HG02973 (cell line): ENCODE measurements around the gene KRT79.

Experiments
- ATAC-seq: cut with Tn5 transposase; IDR thresholded peaks from one replicate; pipeline ENCODE4 v1.9.1; 2021; ENCODE audit warnings: moderate library complexity; ENCODE audit not compliant: unreplicated experiment

Gene KRT79

DNA sequence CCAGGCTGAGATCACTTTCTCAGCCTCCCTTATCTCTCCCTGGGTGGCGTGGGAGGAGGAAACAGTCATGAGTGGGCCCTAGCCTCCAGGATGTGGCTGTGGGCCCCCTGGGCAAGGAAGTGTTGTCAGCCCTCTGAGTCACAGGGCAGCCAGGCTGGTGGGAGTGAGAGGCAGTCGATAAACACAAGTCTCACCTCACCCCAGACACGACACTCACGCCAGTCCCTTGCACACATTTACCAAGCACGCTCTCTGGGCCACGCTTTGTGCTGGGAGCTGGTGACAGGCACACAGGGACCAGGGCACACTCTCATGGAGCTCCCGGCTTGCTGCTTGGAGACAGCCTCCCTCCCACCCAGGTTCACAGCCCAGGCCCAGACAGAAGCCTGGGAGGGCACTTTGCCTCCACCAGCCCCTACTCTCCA lies 1.9 kb upstream of the KRT79 start:
- no peak for ATAC-seq

DNA sequence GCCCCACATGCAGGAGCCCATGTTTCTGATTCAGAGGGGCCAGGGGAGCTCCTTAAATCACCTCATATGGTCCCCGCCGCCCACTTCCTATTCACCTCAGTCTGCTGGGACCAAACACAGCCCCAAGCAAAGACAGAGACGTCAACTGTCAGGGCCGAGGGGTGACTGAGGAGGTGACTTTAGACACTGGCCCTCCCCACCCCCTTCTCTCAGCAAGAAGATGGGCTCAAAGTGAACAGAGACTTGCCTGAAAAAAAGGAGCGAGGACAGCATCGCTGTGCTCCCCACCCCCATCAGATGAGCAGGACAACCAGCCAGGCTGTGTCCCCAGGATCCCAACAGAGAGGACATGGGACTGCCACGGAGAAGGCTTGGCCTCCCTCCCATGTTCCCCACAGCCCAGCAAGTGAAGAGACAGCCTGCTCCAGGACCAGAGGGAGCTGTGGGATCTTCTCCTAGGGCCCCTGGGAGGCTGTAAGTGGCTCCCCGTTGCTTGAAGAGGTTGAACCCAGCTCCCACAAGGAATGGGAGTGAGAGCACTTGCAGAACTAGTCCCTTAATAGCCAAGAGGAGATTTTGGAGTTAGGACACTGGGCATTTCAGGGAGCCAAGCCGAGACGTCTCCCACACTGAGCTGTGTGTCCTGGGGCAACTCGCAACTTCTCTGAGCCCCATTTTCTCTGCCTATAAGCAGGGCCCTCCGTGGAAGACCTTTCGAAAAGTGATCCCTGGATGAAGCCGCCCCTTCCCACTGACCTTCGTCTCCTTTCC lies 1.3 kb upstream of the KRT79 start:
- no peak for ATAC-seq

DNA sequence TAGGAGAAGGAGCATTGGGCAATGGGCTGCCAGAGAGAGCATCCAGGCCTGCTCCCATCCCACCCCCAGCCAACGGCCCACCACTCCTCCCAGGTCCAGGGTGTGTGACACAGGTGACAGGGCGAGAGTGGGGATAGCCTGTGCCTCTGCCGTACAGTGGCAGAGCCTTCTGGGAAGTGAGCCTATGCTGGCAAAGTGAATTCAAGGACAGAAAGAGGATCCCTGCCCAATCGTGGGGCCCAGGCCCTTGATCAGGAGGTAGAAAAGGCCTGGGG lies 553 bp upstream of the KRT79 start:
- ATAC-seq = no peak

DNA sequence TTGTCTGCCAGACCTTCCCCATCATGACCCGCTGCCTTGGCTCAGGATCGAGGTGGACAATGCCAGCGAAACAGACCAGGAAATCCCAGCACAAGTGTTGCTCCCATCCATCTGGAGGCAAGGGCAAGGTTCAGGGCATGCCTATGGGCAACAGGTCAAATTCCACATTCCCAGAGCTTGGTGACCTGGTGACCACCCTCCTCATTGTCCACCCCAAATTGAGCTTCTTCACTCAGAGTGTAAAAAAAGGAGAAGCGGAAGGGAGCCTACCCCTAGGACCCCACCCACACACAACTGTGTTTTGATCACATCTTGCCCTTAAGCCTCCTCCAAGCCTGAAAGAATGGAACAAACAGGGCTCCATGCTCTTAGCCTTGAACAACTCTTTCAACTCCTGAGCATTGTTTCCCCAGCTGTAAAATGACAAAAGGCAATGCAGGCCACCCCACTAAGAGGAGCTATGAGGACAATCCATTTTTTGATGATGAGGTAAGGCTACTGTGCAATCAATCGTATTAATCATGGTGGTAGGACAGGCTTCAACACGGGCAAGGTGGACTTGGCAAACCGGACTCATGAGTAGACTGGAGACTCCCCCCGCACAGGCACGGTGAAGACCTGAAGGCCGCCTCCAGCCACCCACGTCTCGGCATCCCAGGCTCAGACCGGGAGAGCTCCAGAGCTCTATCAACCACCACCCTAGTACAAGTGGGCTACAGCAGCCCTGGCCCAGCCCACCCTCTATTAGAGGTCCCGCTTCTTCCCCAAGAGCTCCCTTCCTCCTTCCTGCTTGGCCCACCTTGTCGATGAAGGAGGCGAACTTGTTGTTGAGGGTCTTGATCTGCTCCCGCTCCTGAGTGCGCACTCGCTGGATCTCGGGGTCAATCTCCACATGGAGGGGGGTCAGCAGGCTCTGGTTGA lies 866 bp downstream of the KRT79 start:
- ATAC-seq = no peak

DNA sequence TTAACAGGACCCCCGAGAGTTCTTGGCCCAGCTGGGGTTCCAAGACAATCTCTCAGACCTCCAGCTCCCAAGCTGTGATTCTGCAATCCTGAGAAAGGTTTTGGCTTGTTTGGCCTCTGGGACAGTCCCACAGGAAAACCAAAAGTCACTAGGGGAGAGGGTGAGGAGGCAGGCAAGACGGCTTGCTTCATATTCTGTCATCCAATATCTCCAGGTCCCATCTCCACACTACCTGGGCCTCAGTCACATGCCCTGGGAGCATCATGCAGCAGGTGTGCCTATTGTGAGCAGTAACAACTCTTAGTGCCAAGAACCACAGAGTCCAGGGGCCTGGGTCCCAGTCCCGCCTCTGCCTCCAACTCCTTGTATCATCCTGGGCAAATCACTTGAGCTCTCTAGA lies 1.7 kb downstream of the KRT79 start:
- ATAC-seq = no peak

DNA sequence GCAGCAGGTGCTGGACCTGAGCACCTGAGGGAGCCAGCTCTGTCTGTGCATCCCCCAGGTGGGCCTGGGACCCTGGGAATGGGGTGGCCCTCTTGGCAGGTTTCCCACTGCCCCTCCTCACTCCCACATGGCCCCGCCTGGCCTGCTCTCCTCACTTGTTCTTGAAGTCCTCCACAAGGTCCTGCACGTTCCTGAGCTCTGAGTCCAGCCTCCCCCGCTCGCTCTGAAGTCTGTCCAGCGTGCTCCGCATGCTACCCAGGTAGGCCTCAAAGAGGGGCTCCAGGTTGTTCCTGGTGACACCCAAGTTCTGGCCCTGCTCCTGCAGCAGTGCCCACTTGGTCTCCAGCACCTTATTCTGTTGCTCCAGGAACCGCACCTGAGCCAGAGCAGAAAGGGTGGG lies 2.9 kb downstream of the KRT79 start:
- no peak for ATAC-seq

DNA sequence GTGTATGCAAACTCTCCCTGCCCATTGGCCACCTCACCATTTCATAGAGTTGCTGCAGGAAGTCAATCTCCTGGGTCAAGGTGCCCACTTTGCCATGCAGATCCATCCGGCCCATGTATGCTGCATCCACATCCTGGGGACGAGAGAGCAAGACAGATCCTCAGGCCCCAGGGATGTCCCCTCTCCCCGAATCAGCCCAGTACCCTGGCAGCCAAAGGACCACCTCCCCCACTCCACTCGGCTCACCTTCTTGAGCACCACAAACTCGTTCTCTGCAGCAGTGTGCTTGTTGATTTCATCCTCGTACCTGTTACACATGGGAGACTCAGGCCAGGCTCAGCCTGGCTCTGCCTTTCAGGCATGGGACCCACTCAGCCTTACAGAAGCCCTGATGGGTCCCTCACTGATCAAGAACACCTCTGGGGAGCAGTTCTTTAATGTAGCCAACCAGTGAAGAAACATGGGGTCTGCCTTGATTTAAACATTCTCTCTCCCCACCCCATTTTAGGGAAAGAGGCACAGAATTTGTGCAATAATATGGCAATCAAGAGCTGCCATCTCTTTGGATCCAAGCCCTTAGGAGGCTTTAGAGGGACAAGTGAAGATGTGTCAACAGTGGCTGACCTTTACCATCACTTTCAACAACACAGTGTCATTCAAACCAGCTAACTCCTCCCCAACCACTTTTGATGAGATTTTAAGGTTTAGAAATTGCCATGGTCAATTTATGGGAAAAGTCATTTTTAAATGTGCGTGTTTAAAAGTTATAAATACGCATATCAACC lies 3.9 kb downstream of the KRT79 start:
- ATAC-seq = no peak

DNA sequence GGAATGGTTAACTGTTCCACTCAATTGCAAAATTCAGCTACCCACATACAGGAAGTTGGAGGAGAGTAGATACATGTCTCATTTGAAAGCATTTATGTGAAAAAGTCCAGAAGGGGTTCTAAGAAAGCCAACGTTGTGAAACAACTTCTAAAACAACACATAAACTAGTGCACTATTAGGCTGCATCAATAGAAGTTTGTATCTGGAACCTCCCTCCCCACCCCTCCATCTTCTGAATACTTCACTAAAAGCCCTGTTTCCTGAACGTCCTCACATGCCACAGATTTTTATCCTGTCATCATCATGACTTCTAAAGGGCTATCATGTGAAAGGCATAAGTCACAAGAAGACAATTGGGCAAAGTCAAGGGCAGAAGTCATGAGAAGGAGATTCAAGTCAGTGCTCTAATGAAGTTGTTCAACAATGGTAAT lies 5.5 kb downstream of the KRT79 start:
- ATAC-seq = no peak

DNA sequence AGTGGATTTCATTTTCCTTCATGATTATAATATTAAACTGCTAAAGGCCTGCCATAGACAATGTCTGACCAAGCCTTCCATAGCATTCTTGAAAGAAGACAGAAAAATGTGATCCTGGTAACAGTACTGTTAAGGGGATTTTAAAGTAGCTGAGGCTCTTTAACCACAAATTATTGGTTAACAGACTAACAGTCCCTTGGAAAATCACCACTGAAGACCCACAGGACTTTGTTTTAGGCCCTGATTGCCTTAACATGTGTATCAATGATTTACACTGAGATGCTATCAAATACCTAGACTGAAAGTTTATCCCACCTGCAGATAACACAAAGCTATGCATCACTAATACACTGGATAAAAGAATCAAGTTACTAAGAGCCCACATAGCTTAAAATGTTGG lies 6.0 kb downstream of the KRT79 start:
- no peak for ATAC-seq

DNA sequence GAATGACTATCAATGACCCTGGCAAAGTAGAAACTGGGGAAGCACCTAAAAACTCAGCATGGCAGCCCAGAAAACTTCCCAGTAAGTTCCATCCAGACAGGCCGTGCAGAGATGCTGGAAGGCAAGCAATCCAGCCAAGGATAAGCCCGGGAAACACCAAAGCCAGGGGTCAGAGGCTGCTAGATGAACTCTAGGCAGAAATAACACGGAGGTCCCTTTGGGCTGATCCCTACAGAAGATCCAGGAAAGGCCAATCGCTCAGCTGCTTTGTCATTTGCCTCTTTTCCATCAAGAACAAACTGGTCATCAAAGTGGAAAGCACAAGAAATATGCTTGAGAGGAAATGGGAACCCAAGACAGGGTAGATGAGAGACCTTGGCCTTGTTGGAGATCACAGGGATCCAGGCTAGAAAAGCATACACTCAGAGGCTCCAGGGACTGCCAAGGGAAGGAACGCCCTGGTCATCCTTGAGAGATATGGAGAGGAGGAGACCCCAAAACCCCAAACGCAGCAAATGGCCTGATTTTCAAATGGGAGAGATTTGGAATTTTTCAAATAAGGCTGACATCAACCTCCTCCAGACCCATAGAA lies 6.5 kb downstream of the KRT79 start:
- ATAC-seq = no peak

DNA sequence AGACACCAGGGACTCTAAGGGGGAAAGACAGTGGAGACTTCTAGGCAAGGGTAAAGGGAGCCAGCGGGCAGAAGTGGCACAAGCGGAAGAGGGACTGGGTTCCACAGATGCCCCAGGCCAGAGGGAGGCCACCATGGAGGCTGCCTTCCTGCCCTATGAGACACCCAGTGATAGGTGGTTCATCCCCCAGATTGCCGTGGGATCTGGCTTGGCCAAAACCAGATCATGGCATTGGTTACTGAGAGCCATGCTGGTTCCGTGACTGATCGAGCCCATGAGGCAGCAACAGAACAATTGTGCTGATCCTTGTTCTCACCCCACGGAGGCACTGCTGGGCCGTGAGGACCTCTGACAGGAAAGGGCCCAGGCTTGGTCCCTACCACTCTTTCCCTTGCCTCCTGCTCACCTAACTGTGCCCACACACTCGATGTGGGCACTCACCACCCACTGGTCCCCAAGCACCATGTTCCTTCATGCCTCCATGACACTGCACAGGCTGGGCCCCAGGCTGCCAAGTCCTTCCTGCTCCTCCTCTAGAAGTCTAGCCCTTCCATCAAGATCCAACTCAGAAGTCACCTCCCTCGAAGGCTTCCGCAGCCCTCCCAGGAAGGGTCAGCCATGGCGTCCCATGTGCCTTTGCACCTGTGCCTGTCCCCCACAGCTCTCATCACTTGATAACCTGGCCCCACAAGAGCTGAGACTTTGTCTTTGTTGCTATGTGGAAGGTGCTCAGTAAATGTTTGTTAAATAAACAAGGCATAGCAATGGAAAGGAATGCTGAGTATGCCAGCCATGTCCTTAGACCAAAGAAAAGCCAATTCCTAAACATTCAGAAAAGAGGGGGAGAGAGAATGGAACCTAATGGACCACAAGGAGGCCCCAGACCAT lies 7.3 kb downstream of the KRT79 start:
- no peak for ATAC-seq

DNA sequence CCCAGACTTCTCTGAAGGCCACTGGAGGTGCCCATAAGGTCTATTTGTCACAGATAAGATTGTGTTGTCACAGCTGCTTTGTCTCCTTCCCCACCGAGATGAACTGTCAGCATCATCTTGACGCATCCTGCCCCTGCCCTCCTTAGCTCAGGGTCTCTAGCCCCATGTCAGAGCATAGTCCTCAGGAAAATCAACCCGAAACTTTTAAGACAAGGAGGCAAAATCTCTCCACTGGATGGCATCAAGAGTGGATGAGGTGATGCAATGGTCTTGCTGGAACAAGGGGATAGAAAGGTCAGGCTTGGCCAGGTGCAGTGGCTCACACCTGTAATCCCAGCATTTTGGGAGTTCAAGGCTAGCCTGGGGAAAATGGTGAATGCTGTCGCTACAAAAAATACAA lies 8.2 kb downstream of the KRT79 start:
- no peak for ATAC-seq

DNA sequence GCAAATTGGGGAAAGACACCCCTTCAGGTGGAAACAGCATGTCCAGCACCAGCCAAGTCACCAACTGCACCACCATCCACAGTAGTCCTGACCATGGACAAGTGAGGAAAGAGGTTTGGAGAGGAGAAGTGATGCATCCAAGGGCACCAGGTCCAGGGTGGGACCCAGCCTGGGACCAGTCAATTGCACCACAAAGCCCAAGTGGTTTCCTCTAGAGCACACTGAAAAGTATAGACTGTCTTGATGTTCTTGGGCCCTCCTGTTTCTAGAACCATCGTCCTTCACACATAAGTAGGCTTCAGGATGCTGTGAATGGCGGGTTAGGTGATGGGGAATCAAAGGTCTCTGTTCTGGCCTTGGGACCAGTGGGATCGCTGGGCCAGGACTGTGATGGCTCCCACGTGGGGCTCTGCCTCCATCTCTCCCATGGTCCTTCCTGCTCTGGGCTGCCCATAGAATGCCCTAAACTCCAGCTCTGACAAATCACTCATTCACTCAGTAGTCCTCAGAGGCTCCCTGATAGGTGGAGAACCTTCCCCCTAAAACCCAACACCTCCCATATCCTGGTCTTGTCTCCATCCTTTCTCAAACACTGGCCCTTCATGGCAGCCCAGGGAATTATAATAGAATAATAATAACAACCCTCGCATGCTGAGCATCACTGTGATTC lies 9.2 kb downstream of the KRT79 start:
- ATAC-seq = no peak

DNA sequence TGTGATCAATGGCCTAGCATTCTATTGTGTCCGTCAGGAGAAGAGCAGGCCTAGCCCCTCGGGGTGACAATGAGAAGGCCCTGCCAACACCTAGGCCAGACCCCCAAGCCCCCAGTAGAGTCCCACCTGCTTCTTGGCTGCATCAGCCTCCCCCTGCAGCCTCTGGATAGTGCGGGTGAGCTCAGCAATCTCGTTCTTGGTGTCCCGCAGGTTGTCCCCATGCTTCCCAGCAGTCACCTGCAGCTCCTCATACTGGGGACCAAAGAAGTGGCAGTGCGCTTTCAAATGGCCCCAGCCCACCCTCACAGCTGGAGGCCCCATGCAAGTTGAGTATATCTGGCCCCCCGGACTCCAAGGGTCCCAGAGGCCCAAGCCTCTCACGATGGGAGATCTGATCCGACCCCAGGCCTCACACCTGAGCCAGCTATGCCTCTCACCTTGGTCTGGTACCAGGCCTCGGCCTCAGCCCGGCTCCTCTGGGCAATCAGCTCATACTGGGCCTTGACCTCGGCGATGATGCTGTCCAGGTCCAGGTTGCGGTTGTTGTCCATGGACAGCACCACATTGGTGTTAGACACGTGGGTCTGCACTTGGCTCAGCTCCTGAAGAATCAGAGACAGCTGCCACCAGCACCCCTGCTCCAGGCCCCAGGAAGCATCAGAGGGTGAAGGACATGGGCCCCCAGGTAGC lies 10.2 kb downstream of the KRT79 start:
- no peak for ATAC-seq

DNA sequence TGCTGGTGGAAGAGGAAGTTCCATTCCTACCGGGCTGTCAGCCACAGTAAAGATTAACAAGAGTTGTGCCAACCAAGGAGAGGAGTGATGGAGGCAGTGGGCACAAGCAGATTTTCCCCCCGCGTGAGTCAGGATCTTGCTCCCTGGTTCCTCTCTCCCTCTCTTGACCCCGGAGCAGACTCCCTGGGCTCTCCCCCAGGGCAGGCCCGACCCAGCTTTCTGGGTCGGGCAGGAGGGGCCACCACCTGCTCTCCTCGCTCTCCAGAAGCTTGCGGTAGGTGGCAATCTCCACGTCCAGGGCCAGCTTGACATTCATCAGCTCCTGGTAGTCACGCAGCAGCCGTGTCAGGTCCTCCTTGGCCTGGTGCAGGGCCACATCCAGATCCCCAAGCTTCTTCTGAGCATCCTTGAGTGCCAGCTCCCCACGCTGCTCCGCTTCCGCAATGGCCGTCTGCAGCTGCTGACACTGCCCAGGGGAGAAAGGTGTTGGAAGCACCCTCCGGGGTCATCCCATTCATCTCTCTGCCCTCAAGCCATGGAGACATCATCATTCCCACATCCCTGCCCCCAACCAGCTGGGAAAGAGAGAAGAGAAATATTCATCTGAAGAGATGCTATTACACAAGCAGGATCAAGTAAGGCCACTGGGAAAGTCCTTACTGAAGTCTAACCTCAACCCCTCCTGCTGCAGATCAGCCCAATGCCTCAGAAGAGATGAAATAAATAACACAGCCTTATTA lies 11.2 kb downstream of the KRT79 start:
- no peak for ATAC-seq

DNA sequence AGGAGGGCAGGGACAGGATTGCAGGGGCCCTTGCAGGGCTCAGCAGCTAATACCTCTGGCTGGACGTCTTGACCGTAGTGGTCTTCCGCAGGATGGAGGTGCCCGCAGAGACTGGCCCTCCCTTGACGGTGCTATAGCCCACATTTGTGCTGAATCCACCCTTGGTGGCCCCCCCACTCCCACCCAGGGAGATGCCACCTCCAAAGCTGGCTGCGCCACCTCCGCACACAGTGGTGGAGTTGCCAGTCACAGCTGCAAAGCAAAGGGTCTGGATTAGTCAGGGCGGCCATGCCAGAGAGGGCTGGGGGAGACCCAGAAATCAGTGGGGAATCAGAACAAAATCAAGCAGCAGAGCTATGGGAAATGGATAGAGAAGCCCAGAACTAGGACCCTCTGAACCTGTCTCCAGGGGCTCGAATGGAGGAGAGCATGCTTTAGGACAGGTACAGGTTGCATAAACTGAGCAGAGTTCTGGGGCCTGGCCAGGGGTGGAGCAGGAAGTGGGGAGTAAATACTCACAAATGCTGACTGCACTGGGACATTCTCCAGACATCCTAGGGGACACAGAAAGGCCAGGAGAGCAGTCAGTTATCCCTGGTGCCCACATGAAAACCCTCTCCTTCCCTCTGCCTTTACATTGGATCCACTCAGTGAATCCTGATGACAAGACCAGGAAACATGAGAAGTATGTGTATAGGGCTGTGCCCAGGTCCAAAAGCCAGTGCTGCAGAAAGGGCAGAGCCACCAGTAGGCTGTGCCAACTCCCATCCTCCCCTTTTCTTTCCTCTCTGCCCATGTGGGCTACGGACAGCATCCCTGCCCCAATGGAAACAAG lies 12.1 kb downstream of the KRT79 start:
- ATAC-seq = no peak

DNA sequence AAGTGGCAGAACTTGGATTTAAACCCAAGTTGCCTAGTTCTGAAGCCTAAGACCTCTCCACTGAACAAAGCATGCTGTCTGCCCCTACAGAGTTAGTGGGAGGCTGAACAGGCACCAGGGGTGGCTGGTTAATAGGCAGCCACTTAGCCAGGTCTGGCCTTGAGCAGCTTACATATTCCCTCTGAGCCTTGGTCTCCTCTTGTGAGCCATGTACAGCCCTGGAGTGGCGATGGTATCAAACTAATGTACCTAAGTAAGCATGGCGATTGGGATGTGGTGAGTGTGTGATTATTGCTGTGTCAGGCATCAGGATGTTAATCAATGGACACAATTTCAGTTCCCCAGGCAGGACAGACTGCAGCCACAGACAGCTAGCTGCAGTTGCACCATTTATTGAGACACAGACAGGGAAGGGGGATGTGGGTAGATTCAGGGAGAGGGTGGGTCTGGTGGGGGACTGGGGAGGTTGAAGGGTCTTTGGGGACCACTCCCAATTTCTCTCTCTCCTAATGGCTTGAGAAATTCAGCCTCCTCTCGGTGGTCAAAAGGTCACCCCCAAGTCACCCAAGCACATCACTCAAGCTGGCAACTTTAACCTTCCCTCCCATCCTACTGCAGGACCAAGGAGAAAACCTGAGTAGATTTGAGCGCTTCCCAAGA lies 12.9 kb downstream of the KRT79 start:
- no peak for ATAC-seq
